SK-N-SH treated with all-trans-retinoic acid at 6 μM for 48 hours (cell line): ENCODE results near the gene AUTS2.

ENCODE experiments used
- ATAC-seq: fragments of 200-7000 bp; cut with Tn5 transposase; 3 replicates; pipeline ENCODE4 v1.9.1; 2020; ENCODE audit warnings: mild to moderate bottlenecking, moderate library complexity
- BACH2 ChIP-seq: fragments of 250-450 bp; sonication (Bioruptor Pico); IDR thresholded peaks from 2 replicates; pipeline ENCODE4 v1.9.0; 2021; ENCODE audit warnings: mild to moderate bottlenecking, borderline replicate concordance
- CSDC2 ChIP-seq: fragments of 250-450 bp; sonication (Bioruptor Pico); IDR thresholded peaks from 2 replicates; pipeline ENCODE4 v1.5.0; 2020; ENCODE audit warnings: mild to moderate bottlenecking, moderate library complexity
- GLIS3 ChIP-seq: fragments of 250-450 bp; sonication (Bioruptor Pico); IDR thresholded peaks from 2 replicates; pipeline ENCODE4 v1.5.0; 2020; ENCODE audit warnings: mild to moderate bottlenecking, moderate library complexity
- ISL1 ChIP-seq: fragments of 250-450 bp; sonication (Bioruptor Pico); IDR thresholded peaks from 2 replicates; pipeline ENCODE4 v2.1.2; 2022; ENCODE audit warnings: mild to moderate bottlenecking, moderate library complexity
- OSR1 ChIP-seq: fragments of 250-450 bp; sonication (Bioruptor Pico); IDR thresholded peaks from 2 replicates; pipeline ENCODE4 v1.8.0; 2022; ENCODE audit warnings: moderate library complexity, mild to moderate bottlenecking, inconsistent platforms
- RARB ChIP-seq: fragments of 250-450 bp; sonication (Bioruptor Pico); IDR thresholded peaks from 2 replicates; pipeline ENCODE4 v1.8.0; 2021; ENCODE audit warnings: mild to moderate bottlenecking, moderate library complexity
- SNAI2 ChIP-seq: fragments of 250-450 bp; sonication (Bioruptor Pico); IDR thresholded peaks from 2 replicates; pipeline ENCODE4 v1.5.0; 2020; ENCODE audit warnings: mild to moderate bottlenecking, moderate library complexity
- TCF4 ChIP-seq: fragments of 250-450 bp; sonication (Bioruptor Pico); IDR thresholded peaks from 2 replicates; pipeline ENCODE4 v1.8.0; 2021; ENCODE audit warnings: mild to moderate bottlenecking, moderate library complexity, borderline replicate concordance
- TOX ChIP-seq: fragments of 250-450 bp; sonication (Bioruptor Pico); IDR thresholded peaks from 2 replicates; pipeline ENCODE4 v1.8.0; 2021; ENCODE audit warnings: mild to moderate bottlenecking, moderate library complexity, borderline replicate concordance
- ZFP3 ChIP-seq: fragments of 250-450 bp; sonication (Bioruptor Pico); IDR thresholded peaks from 2 replicates; pipeline ENCODE4 v1.5.0; 2020; ENCODE audit warnings: mild to moderate bottlenecking, moderate library complexity
- ZNF565 ChIP-seq: fragments of 450-650 bp; formaldehyde crosslinking; conservative IDR thresholded peaks from 2 replicates; pipeline ENCODE4 v1.5.0; 2020; ENCODE audit warnings: low read depth, mild to moderate bottlenecking, moderate library complexity
- ZNF70 ChIP-seq: fragments of 450-650 bp; formaldehyde crosslinking; IDR thresholded peaks from 2 replicates; pipeline ENCODE4 v1.5.0; 2020; ENCODE audit warnings: mild to moderate bottlenecking, moderate library complexity
- ZNF8 ChIP-seq: fragments of 450-650 bp; formaldehyde crosslinking; IDR thresholded peaks from 2 replicates; pipeline ENCODE4 v1.5.0; 2020; ENCODE audit warnings: mild to moderate bottlenecking, moderate library complexity
- TF ChIP-seq, protein P1 (sequence below): fragments of 250-450 bp; sonication (Bioruptor Pico); IDR thresholded peaks from 2 replicates; pipeline ENCODE4 v1.5.1; 2020; ENCODE audit warnings: low read depth, mild to moderate bottlenecking, moderate library complexity
- TF ChIP-seq, protein P2 (sequence below): fragments of 250-450 bp; sonication (Bioruptor Pico); IDR thresholded peaks from 2 replicates; pipeline ENCODE4 v1.5.1; 2021; ENCODE audit warnings: mild to moderate bottlenecking, moderate library complexity
- TF ChIP-seq, protein P3 (sequence below): fragments of 250-450 bp; sonication (Bioruptor Pico); IDR thresholded peaks from 2 replicates; pipeline ENCODE4 v1.8.0; 2021; ENCODE audit warnings: low read depth, mild to moderate bottlenecking, moderate library complexity, borderline replicate concordance
- TF ChIP-seq, protein P4 (sequence below): fragments of 250-450 bp; sonication (Bioruptor Pico); IDR thresholded peaks from 2 replicates; pipeline ENCODE4 v1.5.0; 2020; ENCODE audit warnings: mild to moderate bottlenecking, moderate library complexity
- TF ChIP-seq, protein P5 (sequence below): fragments of 250-450 bp; sonication (Bioruptor Pico); IDR thresholded peaks from 2 replicates; pipeline ENCODE4 v1.8.0; 2020; ENCODE audit warnings: mild to moderate bottlenecking, moderate library complexity, borderline replicate concordance

Gene AUTS2

DNA sequence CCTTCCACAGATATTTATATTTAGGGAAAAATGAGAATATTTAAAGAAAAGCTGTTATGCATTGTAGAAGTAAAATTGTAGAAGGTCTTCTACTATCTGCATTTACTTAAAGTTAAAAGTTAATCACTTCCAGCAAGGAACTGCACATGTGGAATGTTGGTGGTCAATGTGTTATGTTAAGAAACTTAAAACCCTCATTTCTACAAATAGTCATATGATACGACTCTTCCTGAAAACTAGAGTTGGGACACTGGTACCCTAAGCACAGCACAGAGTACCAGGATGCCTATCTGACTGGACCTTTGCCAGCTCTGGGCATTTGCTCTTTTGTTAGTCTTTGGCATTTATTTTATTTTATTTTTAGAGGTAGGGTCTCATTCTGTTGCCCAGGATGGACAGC is 1009.5 kb downstream of the AUTS2 start:
- ATAC-seq = peak; percentile 72
- TF ChIP-seq ISL1 (CRISPR knock-in tag) = no peak
- TF ChIP-seq CSDC2 (CRISPR knock-in tag) = no peak
- TF ChIP-seq BACH2 (CRISPR knock-in tag) = no peak
- TF ChIP-seq OSR1 (CRISPR knock-in tag) = no peak
- TF ChIP-seq GLIS3 (CRISPR knock-in tag) = no peak
- no peak for TF ChIP-seq RARB (CRISPR knock-in tag)
- TF ChIP-seq TCF4 = no peak

DNA sequence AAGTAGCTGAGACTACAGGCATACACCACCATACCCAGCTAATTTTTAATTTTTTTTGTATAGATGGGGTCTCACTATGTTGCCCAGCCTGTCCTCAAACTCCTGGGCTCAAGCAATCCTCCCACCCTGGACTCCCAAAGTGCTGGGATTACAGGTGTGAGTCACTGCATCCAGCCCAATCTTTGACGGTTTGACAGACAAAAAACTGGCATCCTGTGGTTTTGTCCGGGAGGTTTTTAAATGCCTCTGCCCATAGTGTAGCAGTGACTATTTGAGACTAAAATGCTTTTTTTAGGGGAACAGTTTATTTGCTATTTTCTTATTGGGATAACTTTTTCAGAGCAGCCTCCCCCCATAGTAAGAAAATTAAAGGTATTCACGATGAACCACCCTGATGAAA is 1010.0 kb downstream of the AUTS2 start:
- TF ChIP-seq, protein P1, sequence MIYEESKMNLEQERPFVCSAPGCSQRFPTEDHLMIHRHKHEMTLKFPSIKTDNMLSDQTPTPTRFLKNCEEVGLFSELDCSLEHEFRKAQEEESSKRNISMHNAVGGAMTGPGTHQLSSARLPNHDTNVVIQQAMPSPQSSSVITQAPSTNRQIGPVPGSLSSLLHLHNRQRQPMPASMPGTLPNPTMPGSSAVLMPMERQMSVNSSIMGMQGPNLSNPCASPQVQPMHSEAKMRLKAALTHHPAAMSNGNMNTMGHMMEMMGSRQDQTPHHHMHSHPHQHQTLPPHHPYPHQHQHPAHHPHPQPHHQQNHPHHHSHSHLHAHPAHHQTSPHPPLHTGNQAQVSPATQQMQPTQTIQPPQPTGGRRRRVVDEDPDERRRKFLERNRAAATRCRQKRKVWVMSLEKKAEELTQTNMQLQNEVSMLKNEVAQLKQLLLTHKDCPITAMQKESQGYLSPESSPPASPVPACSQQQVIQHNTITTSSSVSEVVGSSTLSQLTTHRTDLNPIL (CRISPR knock-in tag) = no peak
- no peak for TF ChIP-seq CSDC2 (CRISPR knock-in tag)
- ATAC-seq = peak; percentile 52

DNA sequence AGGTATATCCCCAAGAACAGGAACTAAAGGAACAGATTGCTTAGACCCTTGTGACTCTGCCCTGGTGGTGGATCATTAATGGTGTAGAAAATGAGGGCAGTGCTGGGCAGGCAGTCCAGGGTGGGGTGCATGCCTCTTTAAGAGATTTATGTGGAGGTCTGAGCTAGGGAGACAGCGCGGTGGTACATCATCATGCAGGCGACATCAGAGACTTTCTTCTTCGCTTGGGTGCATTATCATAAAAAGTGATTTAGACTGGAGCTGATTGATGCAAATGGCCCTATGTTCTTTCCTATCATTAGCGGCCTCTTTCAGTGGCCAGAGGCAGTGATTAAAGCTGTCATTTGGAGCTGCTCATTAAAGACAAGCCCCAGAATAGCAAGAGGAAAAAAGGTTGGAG is 1014.5 kb downstream of the AUTS2 start:
- ATAC-seq = no peak
- TF ChIP-seq CSDC2 (CRISPR knock-in tag) = no peak
- TF ChIP-seq RARB (CRISPR knock-in tag) = no peak
- TF ChIP-seq TOX (CRISPR knock-in tag) = no peak
- TF ChIP-seq, protein P2, sequence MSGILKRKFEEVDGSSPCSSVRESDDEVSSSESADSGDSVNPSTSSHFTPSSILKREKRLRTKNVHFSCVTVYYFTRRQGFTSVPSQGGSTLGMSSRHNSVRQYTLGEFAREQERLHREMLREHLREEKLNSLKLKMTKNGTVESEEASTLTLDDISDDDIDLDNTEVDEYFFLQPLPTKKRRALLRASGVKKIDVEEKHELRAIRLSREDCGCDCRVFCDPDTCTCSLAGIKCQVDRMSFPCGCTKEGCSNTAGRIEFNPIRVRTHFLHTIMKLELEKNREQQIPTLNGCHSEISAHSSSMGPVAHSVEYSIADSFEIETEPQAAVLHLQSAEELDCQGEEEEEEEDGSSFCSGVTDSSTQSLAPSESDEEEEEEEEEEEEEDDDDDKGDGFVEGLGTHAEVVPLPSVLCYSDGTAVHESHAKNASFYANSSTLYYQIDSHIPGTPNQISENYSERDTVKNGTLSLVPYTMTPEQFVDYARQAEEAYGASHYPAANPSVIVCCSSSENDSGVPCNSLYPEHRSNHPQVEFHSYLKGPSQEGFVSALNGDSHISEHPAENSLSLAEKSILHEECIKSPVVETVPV (CRISPR knock-in tag) = no peak
- TF ChIP-seq ZNF565 (CRISPR knock-in tag) = no peak
- TF ChIP-seq ZNF8 (CRISPR knock-in tag) = no peak
- TF ChIP-seq SNAI2 = no peak
- no peak for TF ChIP-seq ZNF70 (CRISPR knock-in tag)
- TF ChIP-seq, protein P3, sequence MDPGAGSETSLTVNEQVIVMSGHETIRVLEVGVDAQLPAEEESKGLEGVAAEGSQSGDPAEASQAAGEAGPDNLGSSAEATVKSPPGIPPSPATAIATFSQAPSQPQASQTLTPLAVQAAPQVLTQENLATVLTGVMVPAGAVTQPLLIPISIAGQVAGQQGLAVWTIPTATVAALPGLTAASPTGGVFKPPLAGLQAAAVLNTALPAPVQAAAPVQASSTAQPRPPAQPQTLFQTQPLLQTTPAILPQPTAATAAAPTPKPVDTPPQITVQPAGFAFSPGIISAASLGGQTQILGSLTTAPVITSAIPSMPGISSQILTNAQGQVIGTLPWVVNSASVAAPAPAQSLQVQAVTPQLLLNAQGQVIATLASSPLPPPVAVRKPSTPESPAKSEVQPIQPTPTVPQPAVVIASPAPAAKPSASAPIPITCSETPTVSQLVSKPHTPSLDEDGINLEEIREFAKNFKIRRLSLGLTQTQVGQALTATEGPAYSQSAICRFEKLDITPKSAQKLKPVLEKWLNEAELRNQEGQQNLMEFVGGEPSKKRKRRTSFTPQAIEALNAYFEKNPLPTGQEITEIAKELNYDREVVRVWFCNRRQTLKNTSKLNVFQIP (CRISPR knock-in tag) = no peak
- TF ChIP-seq, protein P4, sequence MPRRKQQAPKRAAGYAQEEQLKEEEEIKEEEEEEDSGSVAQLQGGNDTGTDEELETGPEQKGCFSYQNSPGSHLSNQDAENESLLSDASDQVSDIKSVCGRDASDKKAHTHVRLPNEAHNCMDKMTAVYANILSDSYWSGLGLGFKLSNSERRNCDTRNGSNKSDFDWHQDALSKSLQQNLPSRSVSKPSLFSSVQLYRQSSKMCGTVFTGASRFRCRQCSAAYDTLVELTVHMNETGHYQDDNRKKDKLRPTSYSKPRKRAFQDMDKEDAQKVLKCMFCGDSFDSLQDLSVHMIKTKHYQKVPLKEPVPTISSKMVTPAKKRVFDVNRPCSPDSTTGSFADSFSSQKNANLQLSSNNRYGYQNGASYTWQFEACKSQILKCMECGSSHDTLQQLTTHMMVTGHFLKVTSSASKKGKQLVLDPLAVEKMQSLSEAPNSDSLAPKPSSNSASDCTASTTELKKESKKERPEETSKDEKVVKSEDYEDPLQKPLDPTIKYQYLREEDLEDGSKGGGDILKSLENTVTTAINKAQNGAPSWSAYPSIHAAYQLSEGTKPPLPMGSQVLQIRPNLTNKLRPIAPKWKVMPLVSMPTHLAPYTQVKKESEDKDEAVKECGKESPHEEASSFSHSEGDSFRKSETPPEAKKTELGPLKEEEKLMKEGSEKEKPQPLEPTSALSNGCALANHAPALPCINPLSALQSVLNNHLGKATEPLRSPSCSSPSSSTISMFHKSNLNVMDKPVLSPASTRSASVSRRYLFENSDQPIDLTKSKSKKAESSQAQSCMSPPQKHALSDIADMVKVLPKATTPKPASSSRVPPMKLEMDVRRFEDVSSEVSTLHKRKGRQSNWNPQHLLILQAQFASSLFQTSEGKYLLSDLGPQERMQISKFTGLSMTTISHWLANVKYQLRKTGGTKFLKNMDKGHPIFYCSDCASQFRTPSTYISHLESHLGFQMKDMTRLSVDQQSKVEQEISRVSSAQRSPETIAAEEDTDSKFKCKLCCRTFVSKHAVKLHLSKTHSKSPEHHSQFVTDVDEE (CRISPR knock-in tag) = no peak
- no peak for TF ChIP-seq ZFP3
- no peak for TF ChIP-seq OSR1 (CRISPR knock-in tag)
- TF ChIP-seq, protein P5, sequence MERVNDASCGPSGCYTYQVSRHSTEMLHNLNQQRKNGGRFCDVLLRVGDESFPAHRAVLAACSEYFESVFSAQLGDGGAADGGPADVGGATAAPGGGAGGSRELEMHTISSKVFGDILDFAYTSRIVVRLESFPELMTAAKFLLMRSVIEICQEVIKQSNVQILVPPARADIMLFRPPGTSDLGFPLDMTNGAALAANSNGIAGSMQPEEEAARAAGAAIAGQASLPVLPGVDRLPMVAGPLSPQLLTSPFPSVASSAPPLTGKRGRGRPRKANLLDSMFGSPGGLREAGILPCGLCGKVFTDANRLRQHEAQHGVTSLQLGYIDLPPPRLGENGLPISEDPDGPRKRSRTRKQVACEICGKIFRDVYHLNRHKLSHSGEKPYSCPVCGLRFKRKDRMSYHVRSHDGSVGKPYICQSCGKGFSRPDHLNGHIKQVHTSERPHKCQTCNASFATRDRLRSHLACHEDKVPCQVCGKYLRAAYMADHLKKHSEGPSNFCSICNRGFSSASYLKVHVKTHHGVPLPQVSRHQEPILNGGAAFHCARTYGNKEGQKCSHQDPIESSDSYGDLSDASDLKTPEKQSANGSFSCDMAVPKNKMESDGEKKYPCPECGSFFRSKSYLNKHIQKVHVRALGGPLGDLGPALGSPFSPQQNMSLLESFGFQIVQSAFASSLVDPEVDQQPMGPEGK (CRISPR knock-in tag) = no peak
- no peak for TF ChIP-seq TCF4

DNA sequence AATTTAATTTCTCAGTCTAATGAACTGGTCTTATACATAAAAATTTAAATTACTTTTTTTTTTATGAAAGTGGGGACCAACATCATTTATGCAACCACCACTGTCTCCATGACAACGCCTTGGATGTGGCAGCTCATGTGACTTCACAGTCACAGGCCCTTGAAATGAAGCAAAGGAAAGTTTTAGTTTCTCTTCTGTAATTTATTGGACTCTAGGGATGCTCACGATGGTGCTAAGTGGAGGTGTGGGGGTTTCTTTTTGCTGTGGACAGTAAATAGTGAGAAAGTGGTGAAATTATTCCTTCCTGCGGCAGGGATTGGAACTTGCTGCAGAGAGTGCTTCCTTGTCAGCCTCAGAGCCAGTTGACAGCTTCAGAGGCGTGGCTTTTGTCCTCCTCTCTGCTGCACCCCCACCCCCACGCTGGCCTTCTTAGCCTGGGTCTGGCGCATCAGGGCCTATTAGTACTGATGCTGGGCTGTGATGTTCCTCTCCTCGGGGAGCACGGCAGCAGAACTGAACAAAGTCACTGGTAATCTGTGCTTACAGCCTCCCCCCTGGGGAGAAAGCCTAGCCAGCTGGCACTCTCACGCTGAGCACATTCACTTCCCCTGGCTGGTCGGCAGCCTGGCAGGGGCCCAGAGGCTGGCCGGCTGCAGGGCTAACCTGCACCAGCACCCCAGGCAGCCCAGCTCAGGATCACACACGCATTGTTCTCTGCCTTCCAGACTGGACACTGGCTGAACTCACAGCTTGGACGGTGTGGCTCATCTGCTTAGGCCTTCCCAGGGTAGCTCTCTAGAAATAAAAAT is 1016.2 kb downstream of the AUTS2 start:
- ATAC-seq = peak; percentile 96
- TF ChIP-seq TCF4 (peak; percentile 71), ZNF70 (CRISPR knock-in tag) (peak; percentile 49; the same call in 1 of the 2 replicates), OSR1 (CRISPR knock-in tag) (no peak), ZFP3 (0 out of 2 replicates have a peak, but pooled peaks have one; percentile 41)
- TF ChIP-seq, protein P4 (CRISPR knock-in tag) = peak; percentile 78; the same call in 1 of the 2 replicates
- TF ChIP-seq, protein P5 (CRISPR knock-in tag) = peak; percentile 59; the same call in 1 of the 2 replicates
